T-helper 2 cell treated with Interferon-gamma antibody and Interleukin-4, amounts not matched to agents 100 ng/mL and 5 ng/mL, for 36 hours (primary cell): ENCODE results near the gene SINHCAF. TPM values are rescaled to one million over a fixed set of nuclear protein-coding genes. Genes with fewer than 3 reads are reported as not detected.

Source experiments
- intact Hi-C: fragments of 100-400 bp; cut with micrococcal nuclease; formaldehyde crosslinking; loops from one replicate; pipeline ENCODE4 v1.15.1; 2023
- total RNA-seq: library from RNA; stranded (reverse); gene quantifications from 2 replicates; pipeline ENCODE4 v1.2.3, GENCODE V29; 2022

SINHCAF gene
- total RNA-seq, 1 donor from 2014 or later: 94.4 TPM

DNA sequence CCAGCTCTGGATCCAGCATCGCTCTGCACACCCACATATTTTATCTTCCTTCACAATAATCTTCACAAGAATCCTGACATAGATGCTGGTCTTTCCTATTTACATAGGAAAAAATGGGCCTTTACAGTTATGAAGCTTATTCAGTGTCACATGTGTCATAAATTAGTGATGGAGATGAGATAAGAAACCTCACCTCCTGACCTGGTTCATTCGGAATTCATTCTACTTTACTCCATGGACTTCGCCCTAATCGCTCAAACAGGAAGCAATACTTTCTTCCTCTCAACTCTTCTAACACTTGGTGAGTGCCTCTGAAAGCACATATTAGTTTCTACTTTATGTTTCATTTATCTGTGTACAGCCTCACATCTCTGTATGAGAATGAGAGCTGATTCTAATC, 12.0 kb upstream of the SINHCAF start:
- intact Hi-C loops: no loop called here

- intact Hi-C loops: no loop called here
Measured at GRCh38 chr12:31331242-31331641, 5.3 kb upstream of the SINHCAF start.

DNA sequence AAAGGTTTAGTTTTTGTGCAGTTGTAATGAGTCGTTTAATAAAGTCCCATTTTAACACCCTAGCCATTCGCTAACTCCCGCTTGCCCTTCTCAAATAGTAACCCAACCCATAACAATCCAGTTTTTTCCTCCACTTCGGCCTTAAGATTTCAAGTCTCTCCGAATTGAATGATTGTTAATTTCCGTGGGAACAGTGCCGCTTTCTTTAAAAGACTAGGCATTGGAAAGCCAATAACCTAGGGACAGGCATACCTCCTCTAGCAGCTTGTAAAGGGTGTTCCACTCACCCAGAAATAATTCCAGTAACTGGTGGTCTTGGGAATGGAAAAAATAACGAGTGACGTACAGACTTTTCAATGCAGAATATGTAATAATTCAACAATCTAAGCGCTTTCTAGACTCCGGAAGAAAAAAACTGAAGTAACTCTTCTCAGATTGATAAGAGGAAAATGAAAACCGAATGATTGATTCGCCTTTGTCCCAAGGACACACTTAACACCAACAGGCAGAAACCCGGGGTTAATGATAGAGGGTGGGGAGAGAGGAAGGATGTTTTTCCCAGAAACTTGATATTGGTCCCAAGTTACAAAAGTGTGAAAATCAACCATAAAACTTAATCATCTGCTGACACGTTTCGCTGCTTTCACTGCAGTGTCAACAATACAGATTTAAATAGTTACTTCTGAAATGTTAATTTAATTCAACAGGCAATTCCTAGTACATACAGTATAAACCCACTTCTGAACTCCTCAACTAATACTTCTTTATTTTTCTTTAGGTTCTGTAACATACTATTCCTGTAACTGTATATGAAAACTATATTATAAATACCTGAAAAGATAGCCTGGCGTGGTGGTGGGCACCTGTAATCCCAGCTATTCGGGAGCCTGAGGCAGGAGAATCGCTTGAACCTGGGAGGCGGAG, 1.0 kb upstream of the SINHCAF start:
- intact Hi-C loops: loop anchor here (1.0 to 10.0 kb wide), 8 partner anchors 10 to 1428 kb away; partner anchors contain the start of genes DNM1L, ETFBKMT and YARS2

GRCh38 chr12:31325524-31325875, 450 bp downstream of the SINHCAF start:
- intact Hi-C loops: loop anchor here (2.0 to 10.0 kb wide), 3 partner anchors 569 to 1945 kb away; partner anchors contain the start of genes DNM1L and ERGIC2

DNA sequence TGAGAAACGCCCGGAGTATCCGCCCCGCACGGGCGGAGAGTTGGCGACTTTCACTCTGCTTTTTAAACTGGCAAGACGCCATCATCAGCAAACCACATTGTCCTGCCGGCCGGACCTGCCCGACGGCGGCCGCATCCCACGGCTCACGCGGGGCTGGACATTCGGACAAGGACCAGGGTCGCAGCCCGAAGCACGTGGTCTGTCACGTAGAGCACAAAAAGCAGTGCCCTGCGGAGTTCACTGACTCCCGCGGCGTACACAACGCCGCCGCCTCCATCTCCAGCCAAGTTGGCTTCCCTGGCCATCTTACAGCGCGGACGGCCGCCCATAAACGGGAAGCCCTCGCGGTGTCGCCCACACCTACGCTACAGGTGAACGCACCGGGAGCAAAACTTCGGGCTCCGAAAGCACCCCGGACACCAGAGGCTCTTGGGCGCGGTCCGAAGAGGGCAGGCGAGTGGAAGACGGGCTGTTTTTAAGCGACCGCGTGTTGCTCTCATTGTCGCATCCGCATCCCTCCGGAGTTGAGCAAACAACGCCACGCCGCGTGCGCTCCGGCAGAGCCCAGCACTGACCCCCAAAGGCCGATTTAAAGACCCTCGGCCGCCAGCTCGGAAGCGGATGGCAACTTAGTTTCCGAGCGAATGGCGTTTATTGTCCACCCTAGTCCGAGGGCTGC, 966 bp downstream of the SINHCAF start:
- intact Hi-C loops: loop anchor here (2.0 to 10.0 kb wide), 8 partner anchors 48 to 1944 kb away; partner anchors contain the start of genes CAPRIN2, DDX11, DNM1L and ERGIC2

DNA sequence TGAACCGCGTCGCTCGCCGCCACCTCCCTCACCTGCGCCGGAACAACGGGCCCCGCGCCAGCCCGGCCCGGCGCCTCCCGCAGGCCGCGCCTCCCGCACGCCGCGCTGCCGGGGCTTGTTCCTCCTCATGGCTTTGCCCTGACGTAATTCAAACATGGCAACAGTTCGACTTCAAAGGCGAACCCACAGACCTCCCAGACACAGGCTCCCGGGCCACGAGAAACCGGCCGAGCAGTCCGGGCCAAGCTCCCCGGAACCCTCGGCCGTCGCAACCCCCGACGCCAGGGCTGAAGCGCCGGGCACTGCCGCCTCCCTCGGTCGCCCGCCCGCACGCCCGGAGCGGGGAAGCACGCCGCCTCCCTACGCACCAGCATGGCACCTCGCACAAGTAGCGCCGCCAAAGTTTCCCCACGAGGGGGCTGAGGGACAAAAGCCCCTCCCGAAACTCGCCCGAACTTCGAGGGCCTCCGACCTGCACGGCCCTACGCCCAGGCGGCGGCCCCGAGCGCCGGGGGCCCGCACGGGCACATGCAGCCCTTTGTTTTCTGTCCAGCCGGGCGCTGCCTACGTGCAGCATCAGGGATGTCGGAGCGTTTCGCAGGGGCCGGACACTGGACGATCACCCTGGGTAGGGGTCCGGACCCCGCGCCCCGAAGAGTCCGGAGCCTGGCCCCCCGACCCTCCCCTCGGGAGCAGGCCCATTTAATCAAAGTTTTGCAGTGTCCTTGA, 1.7 kb downstream of the SINHCAF start:
- intact Hi-C loops: loop anchor here (2.0 to 10.0 kb wide), 8 partner anchors 47 to 1943 kb away; partner anchors contain the start of genes CAPRIN2, DDX11, DNM1L and ERGIC2

DNA sequence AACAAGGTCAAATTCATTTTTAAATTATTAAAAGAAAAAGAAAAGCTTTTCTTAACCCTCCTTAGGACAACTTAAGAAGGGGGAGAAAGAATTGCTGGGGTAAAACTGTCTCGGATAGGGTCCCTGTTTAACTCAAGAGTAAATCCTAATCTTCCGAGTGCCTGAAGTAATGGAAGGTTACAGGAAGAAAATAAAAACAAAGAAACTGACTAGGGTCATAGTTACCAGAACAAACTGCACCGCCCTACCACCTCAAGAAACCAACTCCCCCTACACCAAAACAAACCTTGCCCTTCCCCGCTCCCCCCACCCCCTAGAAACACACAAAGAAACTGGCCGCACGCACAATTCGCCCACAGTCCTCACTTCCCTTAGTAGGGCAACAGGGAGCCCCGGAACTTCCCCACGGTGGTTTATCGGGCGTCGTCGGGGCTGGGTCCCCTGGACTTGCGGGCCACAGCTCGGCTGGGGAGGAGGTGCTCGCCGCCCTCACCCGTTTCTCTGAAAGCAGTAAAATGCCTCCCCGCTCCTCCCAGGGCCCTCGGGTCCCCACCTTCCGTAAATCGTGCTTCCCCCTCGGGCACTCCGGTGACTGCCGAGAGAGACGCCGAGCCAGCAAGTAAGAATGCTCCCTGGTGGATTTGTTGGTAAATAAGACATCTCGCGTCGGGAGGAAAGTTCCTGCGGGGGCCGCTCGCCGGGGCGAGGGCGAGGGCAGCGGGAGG, 2.4 kb downstream of the SINHCAF start:
- intact Hi-C loops: loop anchor here (2.0 to 10.0 kb wide), 8 partner anchors 46 to 1943 kb away; partner anchors contain the start of genes CAPRIN2, DDX11, DNM1L and ERGIC2

GRCh38 chr12:31322801-31323207, 3.1 kb downstream of the SINHCAF start:
- intact Hi-C loops: loop anchor here (5.0 to 10.0 kb wide), 7 partner anchors 46 to 1352 kb away; partner anchors contain the start of genes CAPRIN2, DDX11 and DNM1L

- intact Hi-C loops: loop anchor here (5.0 to 10.0 kb wide), 7 partner anchors 45 to 1353 kb away; partner anchors contain the start of genes CAPRIN2, DDX11 and DNM1L
Measured at GRCh38 chr12:31321897-31322228, 4.1 kb downstream of the SINHCAF start.

DNA sequence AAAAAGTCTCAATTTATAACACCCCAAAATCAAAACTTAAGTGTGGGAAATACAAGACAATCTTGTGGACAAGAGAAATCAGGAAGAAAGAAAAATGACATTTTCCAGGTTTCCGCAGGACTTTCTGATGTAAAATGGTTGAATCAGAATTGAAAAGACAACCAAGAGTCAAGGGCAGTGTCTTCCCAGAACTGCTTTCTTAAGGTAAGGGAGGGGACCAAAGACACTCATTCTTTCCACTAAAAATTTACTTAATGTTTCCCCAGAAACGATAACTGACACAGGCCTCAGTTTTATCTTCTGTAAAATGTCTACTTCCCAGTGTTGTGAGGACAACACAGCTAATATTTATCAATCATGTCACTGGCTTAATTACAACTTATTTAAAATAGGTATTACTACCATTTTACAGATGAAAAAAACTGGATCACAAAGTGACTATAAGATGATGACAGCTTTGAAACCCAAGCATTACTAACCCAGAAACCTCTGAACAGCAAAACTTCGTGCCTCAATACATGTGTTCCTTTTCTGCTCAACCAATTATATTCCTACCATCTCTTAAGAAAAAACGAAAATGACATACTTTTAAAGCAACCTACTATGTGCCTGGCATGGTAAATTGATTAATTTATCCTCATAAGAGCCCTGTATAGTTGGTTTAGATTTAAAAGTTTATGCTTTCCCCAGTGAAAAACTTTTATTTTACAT, 4.6 kb downstream of the SINHCAF start:
- intact Hi-C loops: loop anchor here (5.0 to 10.0 kb wide), 7 partner anchors 44 to 1353 kb away; partner anchors contain the start of genes CAPRIN2, DDX11 and DNM1L

DNA sequence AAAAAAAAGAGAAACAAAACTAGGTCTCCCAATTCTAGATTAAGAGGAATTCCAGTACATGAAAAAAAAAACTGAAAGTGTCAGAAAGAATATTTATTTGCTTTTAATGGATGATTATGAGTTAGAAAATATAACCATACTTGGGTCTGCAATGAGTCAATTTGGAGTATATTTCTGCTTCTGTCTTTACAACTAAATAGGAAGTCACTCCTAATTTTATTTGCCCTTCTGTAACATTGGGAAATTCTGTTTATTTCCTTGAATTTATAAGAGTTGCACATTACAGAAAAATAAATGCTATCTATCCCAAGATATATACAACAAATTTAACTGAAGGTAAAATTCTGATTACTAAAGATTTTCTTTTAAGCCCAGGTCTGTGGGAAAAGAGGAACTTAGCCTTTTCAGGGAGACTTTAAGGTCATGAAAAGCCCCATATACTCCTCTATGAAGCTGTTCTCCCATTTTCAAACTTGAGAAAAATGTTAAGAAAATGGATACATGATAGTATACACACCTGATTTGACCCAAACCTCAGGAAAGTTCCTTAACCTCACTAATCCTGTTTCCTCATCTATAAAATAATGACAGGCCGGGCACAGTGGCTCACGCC, 7.2 kb downstream of the SINHCAF start:
- intact Hi-C loops: no loop called here

DNA sequence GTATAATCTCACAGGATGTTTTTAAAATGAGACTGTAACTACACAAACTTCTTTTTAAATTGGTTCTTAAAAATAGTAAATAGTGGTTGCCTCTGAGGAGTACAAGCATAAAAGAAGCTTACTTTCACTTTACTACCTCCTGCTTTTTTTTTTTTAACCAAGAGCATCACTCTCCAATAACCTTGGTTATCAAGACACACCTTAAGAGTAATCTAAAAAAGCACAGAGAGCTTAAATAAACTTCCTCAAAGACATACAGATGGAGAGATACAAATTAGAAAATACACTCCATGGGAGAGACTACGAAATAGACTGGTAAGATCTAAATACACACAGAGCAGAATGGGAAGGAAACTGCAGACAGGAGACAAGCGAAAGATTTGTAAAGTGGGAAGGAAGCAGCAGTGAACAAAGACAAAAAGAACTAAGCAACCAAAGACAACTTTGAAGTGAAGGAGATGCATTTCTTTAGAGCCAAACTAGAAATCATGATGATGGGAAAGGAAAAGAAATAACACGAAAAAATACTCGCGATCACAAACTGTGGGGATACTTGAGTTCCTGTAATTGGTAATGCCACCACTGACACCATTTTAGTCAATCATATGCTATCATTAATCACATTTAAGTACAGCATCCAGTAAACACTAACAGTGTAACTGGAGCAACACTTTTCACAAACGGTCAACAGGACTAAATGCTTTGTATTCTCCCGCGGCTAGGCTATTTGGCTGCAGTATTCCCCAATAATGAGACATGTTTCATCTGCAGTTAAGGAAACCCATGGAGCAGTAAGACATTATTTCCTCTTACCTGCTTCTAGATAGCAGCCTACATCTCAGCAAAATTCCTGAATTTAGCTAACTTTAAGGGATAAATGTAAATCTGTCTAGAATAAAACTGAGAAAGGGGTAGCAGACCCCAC, 8.2 kb downstream of the SINHCAF start:
- intact Hi-C loops: loop anchor here (1.0 kb wide), 1 partner anchor 9 kb away; the partner anchor contains the start of gene SINHCAF

DNA sequence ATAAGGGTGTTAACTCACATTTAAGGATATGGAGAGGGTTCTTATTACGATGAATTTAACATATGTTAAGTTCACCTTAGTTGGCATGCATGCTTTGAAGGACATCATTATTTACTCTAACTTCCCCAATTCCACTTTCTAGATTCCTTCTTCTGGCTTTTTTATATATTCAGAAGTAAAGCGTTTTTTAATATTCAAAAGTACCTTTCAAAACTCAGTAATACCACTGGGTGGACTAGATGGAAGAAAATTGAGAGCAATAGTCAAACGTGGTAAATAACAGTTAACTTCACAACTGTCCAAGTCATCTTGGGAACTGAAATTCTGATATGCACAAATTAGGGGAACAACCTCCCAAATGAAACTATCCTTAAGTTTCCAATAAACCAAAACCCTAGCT, 9.1 kb downstream of the SINHCAF start:
- intact Hi-C loops: loop anchor here (1.0 kb wide), 1 partner anchor 9 kb away; the partner anchor contains the start of gene SINHCAF

GRCh38 chr12:31315784-31316465, 10.0 kb downstream of the SINHCAF start:
- intact Hi-C loops: no loop called here

DNA sequence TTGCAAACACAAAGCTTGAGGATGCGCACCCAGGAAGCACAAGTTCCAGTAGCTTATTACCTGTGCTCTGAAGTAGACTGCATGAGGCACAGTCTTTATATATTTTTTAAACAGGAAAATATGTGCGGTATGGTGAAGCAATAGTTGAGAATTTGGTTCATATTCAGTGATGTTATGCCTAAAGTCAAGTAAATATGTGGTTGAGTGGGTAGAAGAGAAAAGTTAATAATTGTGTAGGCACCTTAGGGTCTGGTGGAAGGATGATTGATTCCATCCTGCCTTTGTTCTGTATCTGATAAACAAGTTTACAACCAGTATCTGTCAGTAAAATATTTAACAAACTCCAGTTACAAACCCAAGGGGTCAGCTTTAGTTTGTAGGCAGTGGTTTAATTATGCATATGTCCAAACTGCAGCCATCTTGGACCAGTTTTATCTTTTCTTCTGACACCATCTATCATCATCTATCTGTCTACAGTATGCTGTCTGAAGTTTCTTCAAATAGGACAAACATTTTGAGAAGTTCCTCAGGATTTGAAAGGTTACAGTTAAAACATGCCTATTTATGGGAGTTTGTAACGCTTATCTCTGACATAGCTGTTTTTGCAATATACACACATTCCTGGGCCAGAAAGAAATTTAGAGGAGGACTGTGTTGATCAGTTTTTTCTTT, 10.8 kb downstream of the SINHCAF start:
- intact Hi-C loops: no loop called here

DNA sequence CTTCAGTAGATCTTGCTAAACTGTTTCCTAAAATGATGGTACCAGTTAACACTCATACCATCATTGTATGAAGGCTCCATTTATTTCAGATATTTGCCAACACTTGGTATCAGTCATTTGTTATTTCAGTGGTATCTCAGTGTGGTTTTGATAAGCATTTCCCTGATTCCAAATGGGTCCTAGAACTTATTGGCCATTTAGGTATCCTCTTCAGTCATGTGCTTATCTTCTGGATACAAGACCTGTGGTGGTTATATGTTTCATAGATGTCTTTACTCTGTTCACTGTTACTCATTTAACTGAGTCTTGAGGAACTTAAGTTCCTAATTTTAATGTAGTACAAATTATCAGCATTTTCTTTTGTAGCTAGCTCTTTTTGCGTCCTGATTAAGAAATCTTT, 13.5 kb downstream of the SINHCAF start:
- intact Hi-C loops: no loop called here
